Spleen (tissue), 7 donors: Measurements from ENCODE around the gene ANXA4.

Source experiments
- CTCF ChIP-seq, 11 experiments: fragments of 200-600 bp in 7 of 11; fragments of 450-650 bp in 4 of 11; sonication (generic) in 4 of 11; IDR thresholded peaks in 8 of 11; conservative IDR thresholded peaks in 3 of 11; 1 replicate in 7 of 11; 2 replicates in 4 of 11; pipeline versions ENCODE4 v1.4.0 to v1.8.0; 2016 to 2021; ENCODE audit warnings: antibody characterized with exemption in 11 of 11, inconsistent platforms in 4 of 11, mild to moderate bottlenecking in 1 of 11
- POLR2A ChIP-seq, 3 donors: fragments of 450-650 bp; IDR thresholded peaks; one replicate each; pipeline ENCODE4 v1.5.1; 2017; ENCODE audit warnings: antibody characterized with exemption in 3 of 3, mild to moderate bottlenecking in 1 of 3
- POLR2AphosphoS5 ChIP-seq, 3 donors: sonication (generic); formaldehyde crosslinking; IDR thresholded peaks; one replicate each; pipeline ENCODE4 v1.5.1; 2017; ENCODE audit warnings: antibody characterized with exemption in 3 of 3
- donor health status: DM: no; HTN: no; CAD: no; lungs with moderate emphysema.
- donor health status: DM: no; HTN: no; CAD: no.
- donor health status: DM: no; HTN: no; CAD: no.

DNA sequence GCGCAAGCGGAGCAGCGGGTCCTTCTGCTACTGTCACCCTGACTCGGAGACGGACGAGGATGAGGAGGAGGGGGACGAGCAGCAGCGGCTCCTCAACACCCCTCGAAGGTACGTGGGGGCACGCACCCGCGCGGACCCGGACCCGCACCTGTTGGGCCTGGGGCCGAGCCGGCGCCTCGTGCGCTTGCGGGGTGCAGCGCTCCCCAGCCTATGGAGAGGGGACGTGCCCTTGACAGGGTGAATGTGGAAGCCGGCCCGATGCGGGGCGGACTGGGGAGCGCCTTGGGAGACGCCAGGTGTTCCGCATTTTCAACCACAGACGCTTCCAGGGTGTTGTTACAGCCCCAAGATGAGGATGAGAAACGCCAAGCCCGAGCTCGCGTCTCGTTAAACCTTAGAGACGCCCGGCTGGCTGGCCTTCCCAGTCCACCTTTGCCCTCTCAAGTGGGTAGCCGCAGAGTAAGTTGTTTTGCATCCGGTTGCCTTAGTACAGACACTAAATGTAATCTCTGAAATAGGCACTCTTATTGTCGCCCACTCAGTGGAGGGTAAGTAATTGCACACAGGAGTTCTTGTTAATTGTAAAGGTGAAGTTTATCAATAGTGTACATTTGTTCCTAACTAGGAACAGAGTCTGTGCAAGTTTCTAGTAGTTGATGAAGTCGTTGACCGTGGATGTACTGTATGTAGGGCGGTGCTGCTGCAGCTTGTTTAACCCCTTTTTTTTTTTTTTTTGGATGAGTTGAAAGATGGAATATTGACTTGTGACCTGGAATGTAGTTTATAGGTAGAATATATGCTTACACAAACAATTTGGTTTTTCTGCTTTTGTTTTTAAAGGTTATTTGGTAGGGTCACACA is 88.3 kb downstream of the ANXA4 start:
- TF ChIP-seq CTCF (IDR thresholded peaks at IDR 0.05 in 8 of 11, conservative IDR thresholded peaks at IDR 0.05 in 3 of 11) (no peak), POLR2AphosphoS5 (IDR thresholded peaks at IDR 0.05) (no peak), POLR2A (IDR thresholded peaks at IDR 0.05) (no peak)
